Caco-2 (cell line): Measurements from ENCODE around the gene TLR7. TPM values are rescaled to one million over a fixed set of nuclear protein-coding genes. Genes with fewer than 3 reads are reported as not detected.

Experiments
- BruUV-seq: library from RNA; stranded (reverse); fragments of 400-500 nt; replicated peaks from 2 replicates; lab custom pipeline; 2021; lab: Mats Ljungman, UMichigan
- CTCF ChIA-PET: fragments of 300-600 bp; sonication (Branson Sonifier 250); formaldehyde crosslinking; loops from one replicate; lab custom pipeline; 2022; ENCODE audit warnings: antibody characterized with exemption; lab: Charles Lee
- POLR2A ChIA-PET: fragments of 300-600 bp; sonication (Branson Sonifier 250); formaldehyde crosslinking; loops from one replicate; lab custom pipeline; 2022; ENCODE audit warnings: antibody characterized with exemption; lab: Charles Lee
- DNase-seq, 2 experiments: peaks; one replicate each; pipeline versions ENCODE4 v3.0.0 to v3.0.0-alpha.2; 2020 to 2022
- H3K27me3 ChIP-seq: replicated peaks from 2 replicates; pipeline ENCODE4 v1.6.0; 2011; ENCODE audit warnings: low read length; ENCODE audit not compliant: control insufficient read depth, insufficient read depth
- H3K36me3 ChIP-seq: 2 replicates; pipeline ENCODE4 v1.5.1; 2011; ENCODE audit warnings: low read length; ENCODE audit not compliant: control insufficient read depth, insufficient read depth
- H3K4me1 ChIP-seq: fragments of 250-450 bp; sonication (Bioruptor Pico); 2 replicates; pipeline ENCODE4 v1.5.1; 2020; ENCODE audit warnings: mild to moderate bottlenecking
- H3K4me3 ChIP-seq: 2 replicates; pipeline ENCODE4 v1.5.1; 2011; ENCODE audit warnings: low read depth, mild to moderate bottlenecking, control low read depth, low read length
- H3K9me3 ChIP-seq: fragments of 250-450 bp; sonication (Bioruptor Pico); 2 replicates; pipeline ENCODE4 v1.5.1; 2020; ENCODE audit warnings: mild to moderate bottlenecking, moderate library complexity
- H3K27ac Mint-ChIP-seq: one replicate; pipeline ENCODE4 v1.8.0; 2022; ENCODE audit warnings: mixed read lengths; ENCODE audit not compliant: unreplicated experiment
- H3K27me3 Mint-ChIP-seq: one replicate; pipeline ENCODE4 v1.8.0; 2022; ENCODE audit warnings: mixed read lengths; ENCODE audit not compliant: insufficient read depth, unreplicated experiment
- H3K36me3 Mint-ChIP-seq: one replicate; pipeline ENCODE4 v1.8.0; 2022; ENCODE audit warnings: mild to moderate bottlenecking, mixed read lengths; ENCODE audit not compliant: insufficient read depth, unreplicated experiment
- H3K4me1 Mint-ChIP-seq: one replicate; pipeline ENCODE4 v1.8.0; 2022; ENCODE audit warnings: low read depth, mixed read lengths; ENCODE audit not compliant: unreplicated experiment
- H3K4me3 Mint-ChIP-seq: one replicate; pipeline ENCODE4 v1.8.0; 2022; ENCODE audit warnings: mild to moderate bottlenecking, moderate library complexity, mixed read lengths; ENCODE audit not compliant: unreplicated experiment
- H3K9me3 Mint-ChIP-seq: one replicate; pipeline ENCODE4 v1.8.0; 2022; ENCODE audit warnings: mixed read lengths; ENCODE audit not compliant: unreplicated experiment
- intact Hi-C: fragments of 100-400 bp; cut with micrococcal nuclease; formaldehyde crosslinking; loops from one replicate; pipeline ENCODE4 v1.10.0; 2022; ENCODE audit not compliant: unreplicated experiment
- total RNA-seq: library from RNA; stranded (reverse); gene quantifications from 2 replicates; pipeline ENCODE4 v1.2.3, GENCODE V29; 2022
- TF ChIP-seq, protein P1 (sequence below), 2 experiments: fragments of 200-600 bp in 1 of 2; IDR thresholded peaks; 1 replicate in 1 of 2; 2 replicates in 1 of 2; pipeline versions ENCODE4 v1.5.1 to v1.8.0; 2011 to 2022; ENCODE audit warnings: antibody characterized with exemption in 1 of 2, control low read depth in 1 of 2, inconsistent platforms in 1 of 2, low read depth in 1 of 2, low read length in 1 of 2, mild to moderate bottlenecking in 1 of 2, moderate library complexity in 1 of 2; ENCODE audit not compliant: insufficient read depth in 1 of 2, severe bottlenecking in 1 of 2, unreplicated experiment in 1 of 2

Gene TLR7
- total RNA-seq, 1 experiment from 2014 or later: 0.45 TPM

DNA sequence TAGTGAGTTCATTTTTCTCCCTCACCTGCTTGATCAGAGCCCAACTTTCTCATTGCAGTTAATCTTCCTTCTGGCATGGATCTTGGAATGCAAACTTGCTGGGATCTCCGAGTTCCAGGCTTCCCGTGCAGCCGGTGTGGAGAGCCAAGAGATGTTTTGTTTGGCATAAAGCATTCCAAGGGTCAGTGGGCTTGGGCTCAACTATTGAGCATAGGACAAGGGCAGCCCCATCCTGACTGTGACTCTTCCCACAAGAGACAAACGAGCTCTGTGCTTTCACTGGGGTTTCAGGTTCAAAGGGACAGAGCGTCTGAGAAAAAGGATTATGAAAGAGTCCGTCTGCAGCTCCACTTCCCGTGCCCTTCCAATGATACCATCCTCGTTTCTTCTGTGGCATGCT lies 10.5 kb downstream of the TLR7 start:
- DNase-seq: no peak
- Mint-ChIP-seq H3K27me3 (no peaks in the 10 kb centered on the region), H3K36me3 (no peaks in the 10 kb centered on the region), H3K4me1 (no peaks in the 10 kb centered on the region), H3K4me3 (no peak overlapping the region), H3K9me3 (no peaks in the 10 kb centered on the region), H3K27ac (no peak overlapping the region)
- TF ChIP-seq, protein P1, sequence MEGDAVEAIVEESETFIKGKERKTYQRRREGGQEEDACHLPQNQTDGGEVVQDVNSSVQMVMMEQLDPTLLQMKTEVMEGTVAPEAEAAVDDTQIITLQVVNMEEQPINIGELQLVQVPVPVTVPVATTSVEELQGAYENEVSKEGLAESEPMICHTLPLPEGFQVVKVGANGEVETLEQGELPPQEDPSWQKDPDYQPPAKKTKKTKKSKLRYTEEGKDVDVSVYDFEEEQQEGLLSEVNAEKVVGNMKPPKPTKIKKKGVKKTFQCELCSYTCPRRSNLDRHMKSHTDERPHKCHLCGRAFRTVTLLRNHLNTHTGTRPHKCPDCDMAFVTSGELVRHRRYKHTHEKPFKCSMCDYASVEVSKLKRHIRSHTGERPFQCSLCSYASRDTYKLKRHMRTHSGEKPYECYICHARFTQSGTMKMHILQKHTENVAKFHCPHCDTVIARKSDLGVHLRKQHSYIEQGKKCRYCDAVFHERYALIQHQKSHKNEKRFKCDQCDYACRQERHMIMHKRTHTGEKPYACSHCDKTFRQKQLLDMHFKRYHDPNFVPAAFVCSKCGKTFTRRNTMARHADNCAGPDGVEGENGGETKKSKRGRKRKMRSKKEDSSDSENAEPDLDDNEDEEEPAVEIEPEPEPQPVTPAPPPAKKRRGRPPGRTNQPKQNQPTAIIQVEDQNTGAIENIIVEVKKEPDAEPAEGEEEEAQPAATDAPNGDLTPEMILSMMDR (IDR thresholded peaks at IDR 0.05; ENCODE audit: insufficient read depth in 1 of 2, low read depth in 1 of 2, low read length in 1 of 2, severe bottlenecking in 1 of 2, unreplicated experiment in 1 of 2): no peak
- H3K27me3 ChIP-seq: no peaks in the 10 kb centered on the region
- H3K4me3 ChIP-seq: no peak overlapping the region
- no peaks in the 10 kb centered on the region for H3K36me3 ChIP-seq
- ChIA-PET CTCF (interaction anchor here (0.6 kb wide), 1 partner anchor 90 kb away, joined by 3 read pairs; no protein-coding TSS in a partner anchor), POLR2A (no interaction called here)
- intact Hi-C loops: no loop called here
- H3K9me3 ChIP-seq: no peaks in the 10 kb centered on the region
- H3K4me1 ChIP-seq: no peaks in the 10 kb centered on the region
- BruUV-seq: no TSS peak

DNA sequence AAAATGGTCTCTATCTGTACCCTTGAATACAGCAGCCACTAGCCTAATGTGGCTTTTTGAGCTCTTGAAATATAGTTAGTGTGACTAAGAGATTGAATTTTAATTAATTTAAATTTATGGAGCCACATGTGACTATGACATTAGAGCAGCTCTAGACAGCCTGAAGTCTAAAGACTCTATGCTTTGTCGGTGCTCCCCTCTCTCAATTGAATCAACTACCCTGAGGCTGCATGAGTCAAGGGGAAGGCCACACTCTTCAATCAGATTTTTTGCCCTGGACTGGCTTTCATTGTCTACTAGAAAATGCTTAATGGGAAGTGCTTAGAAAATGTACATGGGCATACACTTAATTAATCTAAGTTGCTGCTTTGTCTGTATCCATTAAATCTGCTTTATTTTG lies 11.7 kb downstream of the TLR7 start:
- H3K4me1 Mint-ChIP-seq: no peaks in the 10 kb centered on the region
- Histone ChIP-seq H3K36me3 (no peaks in the 10 kb centered on the region), H3K4me1 (no peaks in the 10 kb centered on the region), H3K4me3 (no peak overlapping the region), H3K27me3 (no peaks in the 10 kb centered on the region), H3K9me3 (no peaks in the 10 kb centered on the region)
- no peaks in the 10 kb centered on the region for H3K36me3 Mint-ChIP-seq
- BruUV-seq: no TSS peak
- no peaks in the 10 kb centered on the region for H3K27me3 Mint-ChIP-seq
- ChIA-PET POLR2A (no interaction called here), CTCF (no interaction called here)
- TF ChIP-seq, protein P1 (IDR thresholded peaks at IDR 0.05; ENCODE audit: insufficient read depth in 1 of 2, low read depth in 1 of 2, low read length in 1 of 2, severe bottlenecking in 1 of 2, unreplicated experiment in 1 of 2): no peak
- H3K9me3 Mint-ChIP-seq: no peaks in the 10 kb centered on the region
- H3K27ac Mint-ChIP-seq: no peak overlapping the region
- no peak for DNase-seq
- intact Hi-C loops: no loop called here
- H3K4me3 Mint-ChIP-seq: no peak overlapping the region

DNA sequence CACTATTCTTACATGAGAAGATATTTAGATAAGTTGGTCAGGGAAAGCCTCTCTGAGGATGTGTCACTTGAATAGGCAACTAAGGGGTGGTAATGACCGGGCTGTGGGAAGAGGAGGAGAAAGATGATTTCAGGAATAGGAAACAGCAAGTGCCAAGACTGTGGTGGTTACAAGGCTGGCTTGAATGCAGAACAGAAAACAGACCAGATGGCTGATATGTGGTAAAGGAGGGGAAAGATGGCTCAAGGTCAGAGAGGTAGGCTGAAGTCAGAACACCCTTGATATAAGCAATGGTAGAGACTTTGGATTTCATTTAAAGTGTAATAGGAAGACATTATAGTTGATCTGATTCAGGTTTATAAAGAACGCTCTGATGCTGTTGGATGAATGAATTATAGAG lies 15.0 kb downstream of the TLR7 start:
- ChIA-PET CTCF (no interaction called here), POLR2A (no interaction called here)
- no peak overlapping the region for H3K4me3 ChIP-seq
- no peaks in the 10 kb centered on the region for H3K9me3 ChIP-seq
- no peaks in the 10 kb centered on the region for H3K36me3 ChIP-seq
- intact Hi-C loops: no loop called here
- no peak overlapping the region for H3K4me3 Mint-ChIP-seq
- TF ChIP-seq, protein P1 (IDR thresholded peaks at IDR 0.05; ENCODE audit: insufficient read depth in 1 of 2, low read depth in 1 of 2, low read length in 1 of 2, severe bottlenecking in 1 of 2, unreplicated experiment in 1 of 2): no peak
- no peak overlapping the region for H3K27ac Mint-ChIP-seq
- H3K27me3 Mint-ChIP-seq: no peaks in the 10 kb centered on the region
- H3K36me3 Mint-ChIP-seq: no peaks in the 10 kb centered on the region
- no peaks in the 10 kb centered on the region for H3K9me3 Mint-ChIP-seq
- no peaks in the 10 kb centered on the region for H3K27me3 ChIP-seq
- DNase-seq: no peak
- BruUV-seq: no TSS peak
- H3K4me1 ChIP-seq: no peaks in the 10 kb centered on the region
- H3K4me1 Mint-ChIP-seq: no peaks in the 10 kb centered on the region
